ENCODE data around the gene ROCK2. TPM values are rescaled to one million over a fixed set of nuclear protein-coding genes. Genes with fewer than 3 reads are reported as not detected.
"Not testable (repeated sequence)": the region's sequence is repeated elsewhere in the genome, so short reads cannot be mapped to it uniquely, and the experiment has no call there.

The ROCK2 gene
- total RNA-seq, 1 experiment from 2014 or later = 21.8 TPM

DNA sequence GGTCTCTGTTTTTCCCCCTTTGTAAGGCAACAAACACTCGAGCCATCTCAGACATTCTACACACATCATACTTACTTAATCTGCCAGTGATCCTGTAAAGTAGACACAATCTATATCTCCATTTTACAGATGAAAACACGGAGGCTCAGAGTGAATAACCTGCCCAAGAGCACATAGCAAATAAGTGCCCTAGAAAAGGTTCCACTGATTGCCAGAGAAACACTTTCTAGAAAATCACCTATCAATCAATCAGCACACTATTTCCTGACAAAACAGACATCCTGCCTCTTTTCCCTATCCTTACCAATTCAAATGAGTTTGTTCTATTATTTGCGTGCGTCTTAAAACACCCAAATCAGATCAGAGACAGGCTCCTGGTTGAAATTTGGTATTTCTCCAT, 165.2 kb downstream of the ROCK2 start:
- DNase-seq (ENCODE audit: low read depth) = no peak

DNA sequence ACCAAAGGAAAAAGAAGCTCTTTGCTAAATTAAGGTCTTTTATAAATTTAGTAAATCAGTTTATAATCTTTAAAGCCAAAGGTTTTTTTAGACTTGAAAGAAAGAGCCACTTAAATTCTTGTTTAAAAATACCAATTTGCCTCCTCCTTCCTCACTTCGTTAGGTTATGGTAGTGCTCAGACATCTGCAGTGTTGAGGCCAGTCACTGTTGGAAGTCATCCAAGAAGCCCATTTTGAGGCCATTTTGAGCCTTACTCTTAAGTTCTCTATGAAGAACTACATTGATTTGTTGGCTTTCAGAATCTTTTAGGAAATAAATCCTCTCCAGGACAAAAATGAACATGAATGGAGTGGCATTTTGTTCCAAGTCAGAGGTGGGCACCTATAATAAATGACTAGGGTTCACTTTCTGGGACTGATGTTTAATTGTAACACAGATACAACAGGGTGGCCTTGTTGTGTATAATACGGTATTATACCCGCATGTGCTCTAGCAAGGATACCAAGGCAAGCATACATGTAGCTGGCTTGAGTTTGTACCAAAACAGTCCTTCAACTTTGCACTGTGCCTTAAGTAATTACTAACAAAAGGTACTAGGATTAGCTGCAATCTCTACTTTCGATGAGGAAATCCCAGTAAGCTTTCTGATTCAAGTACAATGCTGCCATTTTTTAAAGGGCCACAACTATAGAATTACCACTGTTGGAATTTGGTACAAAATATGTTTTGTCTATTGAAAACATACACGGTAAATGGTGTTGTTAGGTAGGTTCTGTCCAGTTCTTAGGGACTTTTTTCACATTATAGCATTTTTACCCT, 166.4 kb downstream of the ROCK2 start:
- peak; percentile 15 for DNase-seq (ENCODE audit: low read depth)

DNA sequence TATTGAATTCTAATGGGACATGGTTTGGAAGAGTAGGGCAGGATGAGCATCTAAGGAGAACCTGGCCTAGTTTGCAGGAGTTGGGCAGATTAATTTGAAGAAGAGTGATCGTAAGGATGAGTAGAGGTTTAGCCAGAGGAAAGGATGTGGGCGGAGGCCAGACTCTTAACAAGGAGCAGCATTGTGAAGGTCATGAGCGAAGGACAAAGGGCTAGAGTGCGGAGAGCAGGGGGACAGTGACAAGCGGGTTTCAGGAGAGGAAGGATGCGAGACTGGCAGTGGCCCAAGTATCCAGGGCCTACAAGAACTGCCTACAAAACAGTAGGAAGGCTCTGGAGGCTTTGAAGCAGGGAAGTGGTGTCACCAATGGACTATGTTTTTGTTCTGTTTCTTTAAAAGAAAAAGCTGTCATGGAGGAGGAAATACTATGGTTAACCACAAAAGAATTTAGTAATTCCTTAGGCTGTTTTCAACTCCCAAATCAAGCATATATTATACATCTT, 169.1 kb downstream of the ROCK2 start:
- DNase-seq (ENCODE audit: low read depth) = peak; percentile 69

DNA sequence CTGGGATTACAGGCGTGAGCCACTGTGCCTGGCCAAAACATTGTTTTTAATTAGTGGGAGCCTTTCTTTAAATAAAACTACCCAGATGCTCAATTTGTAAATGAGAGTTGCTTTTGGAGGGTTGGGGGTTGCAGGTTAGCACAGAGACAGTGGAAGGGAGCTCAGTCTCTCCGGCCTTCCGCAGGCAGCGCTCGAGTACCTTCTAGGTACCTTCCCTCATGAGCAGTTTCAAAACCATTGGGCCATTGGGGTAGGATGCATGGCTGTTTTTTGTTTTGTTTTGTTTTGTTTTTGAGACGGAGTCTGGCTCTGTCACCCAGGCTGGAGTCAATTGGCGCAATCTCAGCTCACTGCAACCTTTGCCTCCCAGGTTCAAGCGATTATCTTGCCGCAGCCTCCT, 170.2 kb downstream of the ROCK2 start:
- no peak for DNase-seq (ENCODE audit: low read depth)

DNA sequence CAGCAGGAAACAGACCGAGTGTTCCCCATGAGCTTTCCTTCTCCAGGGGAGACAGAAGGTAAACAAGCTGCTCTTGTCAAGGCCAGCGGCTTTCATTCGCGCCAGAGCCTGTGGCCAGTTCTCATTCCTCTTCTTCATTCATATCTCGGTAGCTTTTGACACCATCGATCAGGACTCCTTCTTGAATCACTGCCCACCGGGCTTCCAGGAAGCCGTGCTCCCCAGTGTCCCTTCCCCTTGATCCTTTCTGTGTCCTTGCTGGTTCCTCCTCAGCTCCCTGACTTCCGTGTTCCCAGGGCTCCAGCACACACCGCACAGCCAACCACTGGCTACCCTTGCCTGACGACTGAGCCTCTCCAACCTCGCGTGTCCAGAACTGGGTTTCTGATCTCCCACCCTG, 175.1 kb downstream of the ROCK2 start:
- peak; percentile 20 for DNase-seq (ENCODE audit: low read depth)

DNA sequence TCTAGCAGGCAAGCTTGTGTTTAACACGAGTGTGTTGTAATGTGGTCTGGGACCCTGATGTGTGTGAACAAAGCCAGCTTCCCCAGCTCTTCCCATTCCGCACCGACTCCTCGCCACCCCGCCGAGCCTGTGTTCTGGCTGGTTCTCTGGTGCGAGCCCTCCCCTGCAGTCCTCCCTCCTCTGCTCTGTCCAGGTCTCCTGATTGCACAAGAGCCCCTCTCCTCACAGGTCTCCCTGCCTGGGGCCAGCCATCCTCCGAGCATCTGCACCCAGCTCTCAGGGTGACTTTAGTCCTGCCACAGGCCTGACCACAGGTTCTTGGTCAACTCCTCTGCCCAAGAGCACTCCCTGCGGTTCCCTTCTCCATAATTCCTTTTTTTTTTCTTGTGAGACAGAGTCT, 175.9 kb downstream of the ROCK2 start:
- no peak for DNase-seq (ENCODE audit: low read depth)

DNA sequence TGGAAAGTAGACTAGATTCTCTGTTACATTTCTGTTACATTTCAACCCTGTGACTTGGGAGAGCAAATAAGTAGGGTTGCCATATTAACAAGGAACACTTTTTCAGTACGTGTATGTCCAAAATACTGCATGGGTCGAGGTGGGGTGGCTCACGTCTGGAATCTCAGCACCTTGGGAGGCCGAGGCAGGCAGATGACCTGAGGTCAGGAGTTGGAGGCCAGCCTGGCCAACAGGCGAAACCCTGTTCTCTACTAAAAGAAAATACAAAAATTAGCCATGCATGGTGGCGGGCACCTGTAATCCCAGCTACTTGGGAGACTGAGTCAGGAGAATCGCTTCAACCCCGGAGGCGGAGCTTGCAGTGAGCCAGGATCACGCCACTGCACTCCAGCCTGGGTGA, 178.0 kb downstream of the ROCK2 start:
- DNase-seq (ENCODE audit: low read depth) = no peak

DNA sequence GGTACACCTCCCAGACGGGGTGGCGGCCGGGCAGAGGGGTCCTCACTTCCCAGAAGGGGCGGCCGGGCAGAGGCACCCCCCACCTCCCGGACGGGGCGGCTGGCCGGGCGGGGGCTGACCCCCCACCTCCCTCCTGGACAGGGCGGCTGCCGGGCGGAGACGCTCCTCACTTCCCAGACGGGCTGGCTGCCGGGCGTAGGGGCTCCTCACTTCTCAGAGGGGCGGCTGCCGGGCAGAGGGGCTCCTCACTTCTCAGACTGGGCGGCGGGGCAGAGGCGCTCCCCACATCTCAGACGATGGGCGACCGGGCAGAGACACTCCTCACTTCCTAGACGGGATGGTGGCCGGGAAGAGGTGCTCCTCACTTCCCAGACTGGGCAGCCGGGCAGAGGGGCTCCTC, 179.4 kb downstream of the ROCK2 start:
- DNase-seq (ENCODE audit: low read depth) = not testable (repeated sequence)

DNA sequence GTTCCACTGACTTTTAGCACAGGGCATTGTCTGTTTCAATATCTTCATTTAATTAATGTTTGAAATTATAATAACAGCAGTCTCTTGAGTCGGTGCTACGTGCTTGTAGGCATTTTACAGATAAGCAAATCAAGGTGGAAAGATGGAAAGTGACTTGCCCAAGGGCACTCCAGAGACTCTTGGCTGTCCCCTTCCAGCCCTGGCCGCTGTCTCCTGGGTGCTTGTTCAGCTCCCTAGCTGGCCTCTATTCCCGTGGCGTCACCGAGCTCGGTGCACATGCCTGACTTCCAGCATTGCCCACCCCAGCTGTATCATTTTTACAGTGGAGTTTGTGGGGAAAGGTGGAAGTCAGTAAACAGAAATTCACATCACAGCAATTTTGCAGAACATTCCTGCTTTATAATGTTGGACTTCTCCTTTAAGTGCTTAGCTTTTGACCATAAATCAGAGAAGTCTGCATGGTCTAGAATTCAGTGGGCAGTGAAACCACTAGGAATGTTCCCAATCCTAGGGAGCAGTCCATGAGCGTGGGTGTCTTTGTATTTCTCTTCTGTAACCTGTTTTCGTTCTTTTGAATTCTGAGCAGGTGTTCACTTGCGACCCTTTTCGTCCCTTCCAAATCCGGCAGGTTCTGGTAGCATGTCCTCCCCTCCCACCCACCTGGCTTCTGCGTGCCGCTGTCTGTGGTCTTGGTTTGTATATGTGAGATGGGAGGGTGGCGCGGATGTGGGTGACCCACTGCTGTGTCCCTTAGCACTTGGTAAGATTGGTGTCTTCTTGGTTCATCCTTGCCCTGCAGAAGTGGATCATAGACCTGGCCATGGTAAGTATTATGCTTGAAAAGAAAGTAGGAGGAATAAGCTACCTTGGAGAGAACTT, 180.8 kb downstream of the ROCK2 start:
- DNase-seq (ENCODE audit: low read depth) = no peak

DNA sequence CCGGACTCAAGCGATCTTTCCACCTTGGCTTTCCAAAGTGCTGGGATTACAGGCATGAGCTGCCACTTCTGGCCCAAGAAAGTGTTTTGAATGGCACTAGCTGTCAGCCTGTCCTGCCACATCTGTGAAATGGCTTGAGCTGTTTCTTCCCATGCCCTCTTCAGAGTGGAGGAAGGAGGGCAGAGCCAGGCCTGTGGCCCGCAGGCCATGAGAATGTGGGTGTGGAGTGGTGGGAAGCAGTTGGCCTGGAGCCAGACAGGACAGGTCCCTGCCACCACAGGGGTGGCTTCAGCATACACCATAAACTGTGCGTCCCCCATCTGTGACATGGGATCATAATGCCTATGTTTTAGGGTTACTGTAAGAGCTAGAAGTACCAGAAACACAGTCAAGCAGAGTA, 182.7 kb downstream of the ROCK2 start:
- no peak for DNase-seq (ENCODE audit: low read depth)

DNA sequence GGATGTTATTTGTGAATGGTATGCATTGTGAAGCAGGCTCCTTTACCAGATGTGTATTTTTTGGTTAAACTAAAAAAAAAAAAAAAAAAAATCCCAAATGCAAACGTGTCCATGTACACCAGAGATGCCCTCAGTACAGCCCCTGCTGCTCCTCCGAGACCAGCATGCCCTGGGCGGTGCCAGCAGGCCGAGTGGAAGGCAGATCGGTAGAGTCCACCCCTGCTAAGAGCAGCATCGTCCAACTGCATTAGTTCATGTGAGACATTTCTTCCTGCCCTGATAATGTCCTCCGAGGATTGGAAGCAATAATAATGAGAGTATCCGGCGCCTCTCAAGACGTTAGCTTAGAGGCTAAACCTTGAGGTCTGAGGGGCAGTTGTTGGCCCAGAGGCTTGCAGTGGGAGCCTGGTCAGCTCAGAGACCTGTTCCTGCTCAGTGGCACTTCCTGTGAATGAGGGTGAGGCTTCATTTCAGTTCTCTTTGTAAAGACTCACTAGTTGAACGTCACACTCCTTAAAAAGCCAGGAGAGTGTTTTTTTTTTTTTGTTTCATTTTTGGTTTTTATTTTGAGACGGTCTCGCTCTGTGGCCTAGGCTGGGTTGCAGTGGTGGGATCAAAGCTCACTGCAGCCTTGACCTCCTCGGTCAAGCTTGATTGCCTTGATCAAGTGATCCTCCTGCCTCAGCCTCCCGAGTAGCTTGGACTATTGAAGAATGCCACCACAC, 183.5 kb downstream of the ROCK2 start:
- DNase-seq (ENCODE audit: low read depth) = no peak

DNA sequence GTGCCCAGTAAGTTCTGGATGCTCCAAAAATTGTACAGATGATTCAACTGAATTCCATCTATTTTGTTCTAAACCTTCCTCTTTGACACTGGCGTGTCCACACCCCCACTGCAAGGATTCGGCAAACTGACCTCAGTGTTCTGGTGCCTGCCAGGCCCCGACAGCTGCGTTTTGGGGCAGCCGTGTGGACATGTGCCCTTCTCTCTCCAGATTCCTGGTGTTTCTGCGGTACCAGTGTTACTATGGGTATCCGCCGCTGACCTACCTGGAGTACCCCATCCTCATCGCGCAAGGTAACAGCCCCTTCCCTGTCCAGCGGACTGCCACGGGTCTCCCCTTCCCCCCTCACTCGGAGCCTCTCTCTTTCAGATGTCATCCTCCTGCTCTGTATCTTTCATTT, 184.2 kb downstream of the ROCK2 start:
- no peak for DNase-seq (ENCODE audit: low read depth)

DNA sequence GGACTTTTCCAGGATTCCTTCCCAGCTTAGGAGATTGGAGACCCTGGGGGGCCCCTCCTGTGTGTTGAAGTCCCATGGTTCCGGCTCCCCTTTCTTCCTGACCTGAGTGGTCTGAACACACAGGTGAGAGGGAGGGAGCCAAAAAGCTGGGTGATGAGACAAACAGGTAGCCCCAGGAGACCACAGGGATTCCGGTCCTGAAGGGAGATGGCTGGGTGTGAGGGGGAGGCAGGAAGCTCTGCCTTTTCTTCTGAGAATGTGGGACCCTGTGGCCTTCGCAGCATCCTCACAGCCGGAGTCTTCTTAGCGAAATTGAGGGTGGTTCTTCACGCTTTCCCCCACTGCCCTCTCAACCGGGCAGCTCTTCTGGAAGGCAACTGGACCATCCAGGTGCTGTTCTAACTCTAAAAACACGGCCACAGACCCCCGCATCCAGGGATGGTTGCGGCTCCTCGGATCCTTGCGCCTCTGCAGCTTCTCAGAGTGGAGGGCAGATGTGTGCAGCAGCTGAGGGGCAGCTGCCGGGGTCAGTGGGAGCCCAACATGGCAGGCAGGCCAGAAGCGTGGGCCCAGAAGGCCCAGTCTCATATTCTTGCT, 184.8 kb downstream of the ROCK2 start:
- no peak for DNase-seq (ENCODE audit: low read depth)

DNA sequence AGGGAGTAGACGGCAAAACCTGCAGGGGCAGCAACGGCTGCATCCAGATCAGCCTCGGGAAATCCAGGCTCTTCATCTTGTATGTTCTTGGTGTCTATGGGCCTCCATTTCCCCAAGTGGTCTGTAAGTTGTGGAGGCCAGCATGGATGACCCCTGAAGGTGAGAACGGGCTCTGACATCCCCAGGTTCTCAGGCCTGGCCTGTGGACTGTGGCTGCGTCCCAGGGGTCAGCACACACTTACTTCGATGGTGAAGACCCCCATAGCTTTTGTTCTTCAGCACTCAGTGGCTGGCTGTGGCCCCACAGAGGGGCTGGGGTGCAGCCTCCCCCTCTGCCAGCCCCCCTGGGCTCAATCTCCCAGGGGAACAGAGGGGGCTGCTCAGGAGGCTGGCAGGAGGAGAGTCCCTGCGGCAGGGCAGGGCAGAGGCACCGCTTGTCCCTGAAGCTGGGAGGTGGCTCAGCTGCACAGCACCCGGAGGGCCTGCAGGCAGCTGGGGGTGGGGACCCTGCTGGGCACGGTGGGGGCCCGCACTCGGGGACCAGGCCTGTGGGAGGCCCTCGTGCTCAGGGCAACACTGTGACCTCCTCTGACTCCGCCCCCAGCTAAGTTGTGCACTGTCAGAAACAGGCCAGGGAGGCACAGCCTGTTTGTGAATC, 185.4 kb downstream of the ROCK2 start:
- no peak for DNase-seq (ENCODE audit: low read depth)

DNA sequence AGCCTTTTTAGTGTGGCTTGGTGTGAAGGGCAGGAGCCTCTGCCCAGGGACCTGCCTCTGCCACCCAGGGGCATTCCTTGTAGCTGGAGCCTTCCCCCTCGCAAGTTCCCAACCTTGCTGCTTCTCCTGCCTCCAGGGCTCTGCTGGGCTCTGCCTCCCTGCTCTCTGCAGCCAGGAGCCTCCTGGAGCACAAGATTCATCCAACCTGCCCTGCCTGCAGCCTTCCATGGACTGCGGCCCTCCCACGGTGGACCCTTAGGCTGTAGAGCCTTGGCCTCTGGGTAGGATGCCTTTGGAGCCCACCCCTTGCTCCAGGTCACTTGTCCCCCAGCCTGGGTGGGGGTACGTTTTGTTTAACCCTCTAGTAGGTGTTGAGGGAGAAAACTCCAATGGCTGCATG, 186.7 kb downstream of the ROCK2 start:
- no peak for DNase-seq (ENCODE audit: low read depth)

DNA sequence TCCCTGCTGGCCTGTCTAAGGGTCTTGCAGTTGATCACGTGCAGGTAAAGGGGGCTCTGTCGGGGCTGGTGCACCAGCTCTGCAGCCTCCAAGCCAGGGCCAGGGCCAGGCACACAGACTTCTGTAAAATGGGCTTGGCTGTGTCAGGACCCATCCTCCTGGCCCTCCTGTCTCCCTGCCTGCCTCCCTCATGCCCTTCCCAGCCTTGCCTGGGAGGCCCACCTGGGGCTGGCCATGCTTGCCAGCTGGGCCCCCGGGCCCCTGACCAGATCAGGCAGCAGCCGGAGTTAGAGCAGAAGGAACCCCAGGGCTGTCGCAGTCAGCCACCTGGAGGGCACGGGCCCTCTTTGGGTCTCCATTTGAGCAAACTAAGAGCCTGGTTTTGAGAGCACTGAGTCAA, 187.1 kb downstream of the ROCK2 start:
- no peak for DNase-seq (ENCODE audit: low read depth)

DNA sequence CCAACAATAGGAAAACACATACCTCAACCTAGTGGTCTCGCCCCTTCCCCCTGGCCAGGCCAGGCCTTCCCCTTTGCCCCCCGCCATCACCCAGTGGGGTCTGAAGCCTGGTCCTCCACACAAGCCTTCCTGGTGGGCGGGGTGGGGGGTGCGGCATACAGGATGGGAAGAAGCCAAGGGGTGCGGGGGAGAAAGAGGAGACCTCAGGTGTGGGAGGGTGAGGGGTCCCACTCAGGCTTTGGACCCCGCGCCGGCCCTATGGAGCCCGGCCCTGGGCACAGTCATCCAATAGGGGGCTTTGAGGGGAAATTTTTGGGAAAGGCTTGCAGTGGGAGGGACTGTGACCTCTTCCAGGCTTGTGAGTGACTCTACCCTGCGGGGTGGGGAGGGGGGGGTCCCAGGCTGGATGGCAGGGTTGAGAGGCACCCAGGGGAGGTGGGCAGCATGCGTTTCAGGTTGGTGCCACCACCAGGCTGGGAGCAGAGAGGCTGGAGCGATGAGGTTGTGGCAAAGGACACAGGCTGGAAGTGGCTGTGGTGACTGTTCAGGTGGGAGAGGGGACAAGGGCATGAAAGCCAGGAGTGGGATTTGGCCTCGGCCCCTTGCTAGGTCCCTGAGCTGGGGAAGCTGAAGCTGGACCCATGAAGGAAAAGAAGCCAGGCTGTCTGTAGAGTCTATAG, 187.9 kb downstream of the ROCK2 start:
- DNase-seq (ENCODE audit: low read depth) = no peak

DNA sequence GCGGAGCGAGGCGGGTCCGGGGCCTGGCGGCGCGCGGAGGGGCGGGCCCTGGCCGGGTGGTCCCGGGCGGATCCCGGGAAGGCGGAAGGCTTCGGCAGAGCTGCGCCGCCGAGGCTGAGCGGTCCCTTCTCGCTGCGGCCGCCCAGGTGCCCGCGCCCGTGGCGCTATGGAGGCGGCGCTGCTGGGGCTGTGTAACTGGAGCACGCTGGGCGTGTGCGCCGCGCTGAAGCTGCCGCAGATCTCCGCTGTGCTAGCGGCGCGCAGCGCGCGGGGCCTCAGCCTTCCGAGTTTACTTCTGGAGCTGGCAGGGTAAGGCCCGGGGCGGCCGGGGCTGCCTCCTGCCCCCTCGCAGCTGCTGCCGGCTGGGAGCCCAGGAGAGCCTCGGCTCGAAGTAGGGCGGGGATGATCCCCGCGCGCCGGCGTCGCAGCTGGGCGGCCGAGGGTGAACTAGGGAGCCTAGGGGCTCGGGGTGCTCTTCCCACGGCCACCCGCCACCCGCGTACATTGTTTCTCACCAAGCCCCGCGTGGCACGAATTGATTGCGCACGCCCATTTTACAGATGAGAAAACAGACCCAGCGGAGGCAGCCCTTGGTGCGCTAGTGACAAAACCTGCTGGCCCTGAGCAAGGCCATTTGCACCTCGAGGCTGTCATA, 188.9 kb downstream of the ROCK2 start, which contains the start of gene SLC66A3:
SLC66A3 (plus strand) TSS at position 87 of the 655 bp plus-strand sequence; CDS start at position 167, 80 bp downstream.
- DNase-seq (ENCODE audit: low read depth) = peak; percentile 77

DNA sequence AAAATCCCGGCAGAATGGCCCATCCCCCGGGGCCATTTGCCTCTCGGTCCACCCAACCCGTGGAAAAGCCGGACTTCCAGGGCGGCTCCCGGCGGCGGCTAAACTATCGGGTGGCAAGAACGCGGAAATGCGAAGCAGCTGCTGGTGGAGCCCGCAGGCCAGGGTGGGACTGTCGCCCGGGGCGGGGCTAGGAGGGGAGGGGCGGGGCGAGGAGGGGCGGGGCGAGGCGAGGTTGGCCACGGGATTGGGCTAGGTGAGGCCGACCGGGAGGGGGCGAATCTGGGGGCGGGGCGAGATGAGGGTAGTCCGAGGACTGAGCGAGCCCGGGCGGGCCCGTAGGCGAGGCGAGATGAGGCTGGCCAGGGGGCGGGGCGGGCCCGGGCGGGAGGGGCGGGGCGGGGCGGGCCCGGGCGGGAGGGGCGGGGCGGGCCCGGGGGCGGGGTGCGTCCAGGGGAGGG, 189.5 kb downstream of the ROCK2 start:
- DNase-seq (ENCODE audit: low read depth) = peak; percentile 90

Data from M059J (cell line).